Right renal pelvis (tissue), 4 donors: ENCODE data around the gene WWP2. TPM values are rescaled to one million over a fixed set of nuclear protein-coding genes. Genes with fewer than 3 reads are reported as not detected.
"Not testable (repeated sequence)": the region's sequence is repeated elsewhere in the genome, so short reads cannot be mapped to it uniquely, and the experiment has no call there.

Experiments used
- DNase-seq, 4 donors: peaks; one replicate each; pipeline ENCODE4 v3.0.0-alpha.2; 2013; ENCODE audit warnings: low read depth in 4 of 4, low spot score in 3 of 4, missing footprints in 1 of 4
- polyA plus RNA-seq, 4 donors: library from polyadenylated mRNA; unstranded; fragments of 120-200 nt; gene quantifications; one replicate each; pipeline ENCODE4 v1.2.1, GENCODE V29; 2013; ENCODE audit not compliant: insufficient read length in 4 of 4

The WWP2 gene
- 10 to 100 TPM; 40.0 to 48.2 (median 43.1) TPM for polyA plus RNA-seq

DNA sequence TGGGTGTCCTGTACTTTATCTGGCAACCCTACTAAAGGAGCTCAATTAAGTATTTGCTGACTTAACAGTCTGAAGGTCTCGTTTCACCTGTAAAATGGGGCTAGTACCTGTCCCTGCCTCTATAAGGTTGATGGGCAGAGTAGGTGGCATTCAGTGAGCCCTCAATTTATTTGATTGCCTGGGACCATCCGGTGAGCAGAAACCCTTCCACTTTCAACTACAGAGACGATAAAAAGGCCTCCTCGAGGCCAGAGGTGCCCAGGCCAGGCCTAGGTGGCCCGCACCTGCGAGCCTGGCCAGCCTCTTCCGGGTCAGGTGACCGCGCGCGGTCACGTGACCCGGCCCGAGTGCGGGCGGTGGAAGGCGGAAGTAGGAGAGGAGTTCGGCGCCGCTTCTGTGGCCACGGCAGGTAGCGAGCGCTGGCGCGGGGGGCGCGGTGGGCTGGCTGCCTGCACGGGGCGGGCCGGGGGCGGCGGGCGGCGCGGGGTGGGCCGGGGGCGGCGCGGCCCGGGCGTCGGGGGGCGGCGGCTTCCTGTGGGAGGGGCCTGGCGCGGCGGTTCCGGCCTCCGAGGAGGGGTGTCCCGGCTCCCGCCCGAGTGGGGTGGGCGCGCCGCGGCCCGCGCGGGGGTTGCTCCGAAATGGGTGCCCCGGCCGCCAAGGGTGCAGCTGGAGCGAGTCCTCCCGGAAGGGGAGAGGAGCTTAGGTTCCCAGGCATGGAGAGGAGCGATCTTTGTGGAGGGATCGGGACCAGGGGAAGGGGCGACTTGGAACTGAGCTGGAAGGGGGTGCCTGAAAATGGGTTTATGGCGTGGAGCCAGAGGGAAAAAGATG is at the start of gene WWP2:
Gene WWP2, plus strand, starts transcription at position 350 of the 831 bp plus-strand sequence. CDS start 24,679 bp downstream, outside the sequence.
- DNase-seq: peak; percentile 55 to 70 (median 68)

DNA sequence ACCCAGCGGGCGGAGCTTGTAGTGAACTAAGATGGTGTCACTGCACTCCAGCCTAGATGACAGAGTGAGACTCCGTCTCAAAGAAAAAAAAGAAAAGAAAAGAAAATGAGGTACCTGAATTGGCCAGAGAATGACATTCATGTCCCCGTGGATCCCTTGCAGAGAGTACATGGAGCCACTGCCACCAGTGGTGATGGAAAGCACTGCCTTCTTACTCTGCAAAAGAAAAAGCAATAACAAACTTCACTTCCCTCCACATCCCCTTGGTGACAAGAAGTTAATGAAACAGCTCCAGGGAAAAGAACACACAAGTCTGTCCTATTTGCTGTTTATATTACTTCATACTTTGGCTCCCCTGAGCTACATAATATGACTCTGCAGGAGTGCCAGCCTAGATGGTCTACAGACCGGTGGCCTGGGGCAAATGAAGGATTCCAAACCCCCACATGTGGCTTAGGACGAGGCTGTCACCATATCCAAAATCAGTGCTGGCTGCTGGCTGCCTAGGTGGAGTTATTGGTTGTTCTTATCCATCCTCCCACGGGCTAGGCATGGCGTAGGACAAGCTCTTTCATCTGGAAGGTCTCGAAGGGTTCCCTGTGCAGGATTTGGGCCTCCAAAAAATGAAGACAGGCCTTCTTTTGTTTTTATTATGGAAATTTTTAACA is 49.1 kb upstream of the WWP2 start:
- DNase-seq: no peak

DNA sequence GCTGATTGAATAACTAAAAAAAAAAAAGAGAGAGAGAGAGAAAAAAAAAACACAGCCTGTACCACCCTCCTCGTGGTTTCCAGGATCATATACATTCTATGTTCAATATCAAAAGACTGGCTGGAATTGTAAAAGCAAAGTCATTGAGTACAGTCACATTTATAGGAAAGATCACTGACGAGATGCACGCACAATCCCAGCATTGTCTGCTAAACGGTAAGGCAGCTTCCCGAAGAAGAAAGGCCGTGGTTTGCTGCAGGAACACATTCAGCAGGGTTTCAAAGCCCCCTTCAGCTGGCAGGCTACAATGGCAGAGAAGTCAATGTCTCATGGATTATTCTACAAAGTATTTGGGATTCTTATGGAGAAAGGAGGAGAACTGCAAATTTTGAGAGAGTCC is 45.1 kb upstream of the WWP2 start:
- DNase-seq: no peak

DNA sequence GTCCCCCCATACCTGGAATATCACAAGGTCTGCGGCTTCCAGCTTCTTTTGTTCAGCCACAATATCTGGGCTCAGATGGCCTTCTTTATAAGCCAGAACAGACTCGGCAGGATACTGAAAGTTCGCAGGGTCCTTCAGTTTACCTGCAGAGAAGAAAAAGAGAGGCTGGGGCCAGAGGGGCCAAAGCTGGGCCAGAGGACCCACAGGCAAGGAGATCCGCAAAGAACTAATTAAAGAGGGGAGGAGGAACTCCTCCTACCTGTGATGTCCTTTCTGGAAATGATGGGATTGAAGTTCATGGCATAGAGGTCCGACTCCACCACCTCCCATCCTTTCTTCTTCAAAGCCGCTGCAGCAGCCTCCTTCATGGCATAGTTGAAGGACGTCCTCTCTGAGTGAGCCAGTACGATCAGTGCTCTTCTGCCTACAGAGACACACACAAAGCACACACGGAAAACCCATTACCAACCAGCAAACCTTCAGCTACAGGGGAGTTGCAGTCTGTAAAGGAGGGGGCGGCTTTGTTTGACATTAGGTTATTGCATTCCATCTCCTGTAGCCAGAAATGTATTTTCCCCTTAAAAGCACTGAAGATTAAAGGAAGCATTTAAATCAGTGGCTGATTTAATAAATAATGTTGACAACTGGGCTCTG is 43.9 kb upstream of the WWP2 start:
- no peak for DNase-seq

DNA sequence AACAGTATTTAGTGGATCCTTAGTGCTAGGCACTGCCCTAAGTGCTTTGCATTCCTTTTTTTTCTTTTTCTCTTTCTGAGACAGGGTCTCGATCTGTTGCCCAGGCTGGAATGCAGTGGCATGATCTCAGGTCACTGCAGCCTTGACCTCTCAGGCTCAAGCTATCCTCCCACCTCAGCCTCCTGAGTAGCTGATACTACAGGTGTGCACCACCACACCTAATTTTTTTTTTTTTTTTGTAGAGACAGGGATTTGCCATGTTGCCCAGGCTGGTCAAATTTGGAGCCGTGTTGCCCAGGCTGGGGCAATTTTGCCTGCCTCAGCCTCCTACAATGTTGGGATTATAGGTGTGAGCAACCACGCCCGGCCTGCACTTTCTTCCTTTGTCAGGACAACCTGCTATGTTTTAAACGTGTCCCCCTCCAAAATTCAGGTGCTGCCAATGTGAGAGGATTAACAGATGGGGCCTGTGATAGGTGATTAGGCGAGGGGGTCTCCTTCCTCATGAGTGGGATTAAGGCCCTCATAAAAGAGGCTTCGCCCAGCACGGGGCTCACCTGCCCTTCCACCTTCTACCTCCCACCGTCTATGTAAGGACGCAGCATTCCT is 41.2 kb upstream of the WWP2 start:
- no peak for DNase-seq

DNA sequence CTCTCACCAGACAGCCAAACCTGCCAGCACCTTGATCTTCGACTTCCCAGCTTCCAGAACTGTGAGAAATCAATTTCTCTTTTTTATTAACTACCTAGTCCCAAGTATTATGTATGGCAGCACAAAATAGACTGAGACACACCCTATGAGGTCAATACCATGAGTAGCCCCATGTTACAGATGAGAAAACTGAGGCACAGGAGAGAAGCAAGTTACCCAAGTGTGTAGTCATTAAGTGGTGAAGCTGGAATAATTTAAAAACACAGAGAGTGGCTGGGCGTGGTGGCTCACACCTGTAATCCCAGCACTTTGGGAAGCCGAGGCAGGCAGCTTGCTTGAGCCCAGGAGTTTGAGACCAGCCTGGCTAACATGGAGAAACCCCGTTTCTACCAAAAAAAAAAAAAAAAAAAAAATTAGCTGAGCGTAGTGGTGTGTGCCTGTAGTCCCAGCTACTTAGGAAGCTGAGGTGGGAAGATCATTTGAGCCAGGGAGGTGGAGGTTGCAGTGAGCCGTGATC is 40.6 kb upstream of the WWP2 start:
- no peak for DNase-seq

DNA sequence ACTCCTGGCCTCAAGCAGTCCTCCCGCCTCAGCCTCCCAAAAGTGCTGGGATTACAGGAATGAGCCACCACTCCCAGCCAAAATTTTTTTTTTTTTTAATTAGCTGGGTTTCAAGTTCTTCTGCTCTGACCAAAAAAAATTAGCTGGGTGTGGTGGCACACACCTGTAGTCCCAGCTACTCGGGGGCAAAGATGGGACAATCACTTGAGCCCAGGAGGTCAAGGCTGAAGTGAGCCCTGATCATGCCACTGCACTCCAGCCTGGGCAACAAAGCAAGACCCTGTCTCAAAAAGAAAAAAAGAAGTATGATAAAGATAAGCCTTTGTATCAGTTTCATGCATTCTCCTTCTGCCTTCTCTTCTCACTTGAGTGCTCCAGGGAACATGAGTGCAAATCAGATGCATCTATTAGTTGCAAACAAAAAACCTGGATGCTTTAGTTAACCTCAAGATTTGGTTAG is 37.7 kb upstream of the WWP2 start:
- DNase-seq: no peak

DNA sequence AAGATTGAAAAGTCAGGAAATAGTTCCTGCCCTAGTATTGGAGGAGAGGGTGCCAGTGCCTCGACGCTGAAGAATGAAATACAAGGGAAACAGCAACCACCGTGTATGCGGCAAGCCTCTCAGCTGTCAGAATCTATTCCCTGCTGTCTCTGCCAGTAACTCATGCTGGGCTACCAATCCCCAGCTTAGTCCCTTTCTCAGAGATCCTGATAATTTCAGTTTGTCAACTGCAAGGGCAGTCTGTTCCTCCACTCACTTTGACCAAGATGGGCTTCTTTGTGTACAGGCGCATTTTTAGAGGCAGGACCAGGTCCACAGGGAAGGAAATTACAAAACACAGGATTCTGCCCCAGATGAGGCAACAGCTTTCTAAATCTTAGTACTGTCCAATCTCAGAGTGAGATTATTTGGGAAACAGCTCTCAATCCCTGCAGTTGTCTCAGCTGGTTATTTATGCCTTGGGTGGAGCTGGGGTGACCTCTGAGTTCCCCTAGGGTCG is 37.1 kb upstream of the WWP2 start:
- no peak for DNase-seq

DNA sequence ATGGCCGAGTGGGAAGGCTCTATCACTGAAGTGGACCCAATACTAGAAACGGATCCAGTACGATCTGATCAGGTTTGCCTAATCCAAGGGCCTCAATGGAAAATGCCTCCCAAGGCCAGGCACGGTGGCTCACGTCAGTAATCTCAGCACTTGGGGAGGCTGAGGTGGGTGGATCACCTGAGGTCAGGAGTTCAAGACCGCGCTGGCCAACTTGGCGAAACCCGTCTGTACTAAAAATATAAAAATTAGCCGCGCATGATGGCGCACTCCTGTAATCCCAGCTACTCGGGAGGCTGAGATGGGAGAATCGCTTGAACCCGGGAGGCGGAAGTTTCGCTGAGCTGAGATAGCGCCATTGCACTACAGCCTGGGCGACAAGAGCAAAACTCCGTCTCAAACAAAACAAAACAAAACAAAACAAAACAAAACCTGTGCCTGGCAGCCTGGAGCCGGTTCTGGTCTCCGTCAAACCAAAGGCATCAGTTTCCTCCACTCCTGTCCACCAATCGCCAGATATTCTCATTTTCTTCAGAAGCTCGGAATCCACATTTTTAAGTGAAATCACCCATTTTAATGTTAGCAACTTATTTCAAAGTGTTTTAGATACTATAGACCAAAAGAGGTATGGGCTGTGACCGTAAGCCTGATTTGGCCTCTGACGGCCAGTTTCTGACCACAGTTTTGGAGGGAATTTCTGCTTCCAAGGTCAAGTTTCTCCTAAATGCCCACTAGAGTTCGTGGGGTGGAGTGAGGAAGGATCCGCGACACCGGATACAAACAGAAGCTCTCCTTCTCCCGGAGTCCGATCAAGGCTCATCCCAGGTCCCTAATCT is 36.4 kb upstream of the WWP2 start:
- DNase-seq: no peak

DNA sequence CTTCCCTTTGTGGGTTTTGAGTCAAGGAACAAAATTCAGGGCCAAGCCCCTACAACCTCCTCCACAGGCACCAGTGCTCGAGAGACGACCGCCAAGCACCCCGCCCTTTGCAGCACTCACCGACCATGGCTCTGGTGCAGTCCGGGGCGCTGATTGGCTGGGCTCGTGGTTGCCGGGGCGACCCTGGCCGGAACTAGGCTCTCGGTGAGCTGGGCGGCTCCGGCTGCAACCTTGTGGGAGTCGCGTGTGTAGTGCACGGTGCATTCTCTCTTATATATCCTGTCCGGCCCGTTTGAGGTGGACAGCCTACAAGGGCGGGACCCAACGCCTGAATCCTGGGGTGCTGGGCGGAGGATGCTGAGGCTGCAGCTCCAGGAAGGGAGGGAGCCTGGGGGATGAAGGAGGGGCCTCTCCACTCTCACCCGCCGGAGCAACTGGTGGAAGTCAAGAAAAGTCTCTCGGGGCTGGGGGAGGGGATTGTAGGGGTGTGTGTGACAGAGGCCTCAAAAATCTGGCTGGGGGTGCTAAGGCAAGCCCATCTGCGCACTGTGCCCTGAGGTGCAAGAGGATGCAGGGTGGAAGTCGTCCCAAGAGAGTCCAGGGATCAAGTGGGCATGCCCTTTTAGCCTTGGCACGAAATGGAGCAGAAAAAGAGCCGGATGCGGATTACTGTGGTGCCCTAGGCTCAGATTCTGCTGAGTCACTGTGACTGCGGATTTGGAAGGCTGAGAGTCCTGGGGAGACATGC is 35.6 kb upstream of the WWP2 start, which contains the start of gene NQO1:
Gene NQO1, minus strand, starts transcription at position 248 of the 748 bp plus-strand sequence. Its CDS starts 121 bp downstream, at position 127.
- peak; percentile 71 to 76 (median 73) for DNase-seq

DNA sequence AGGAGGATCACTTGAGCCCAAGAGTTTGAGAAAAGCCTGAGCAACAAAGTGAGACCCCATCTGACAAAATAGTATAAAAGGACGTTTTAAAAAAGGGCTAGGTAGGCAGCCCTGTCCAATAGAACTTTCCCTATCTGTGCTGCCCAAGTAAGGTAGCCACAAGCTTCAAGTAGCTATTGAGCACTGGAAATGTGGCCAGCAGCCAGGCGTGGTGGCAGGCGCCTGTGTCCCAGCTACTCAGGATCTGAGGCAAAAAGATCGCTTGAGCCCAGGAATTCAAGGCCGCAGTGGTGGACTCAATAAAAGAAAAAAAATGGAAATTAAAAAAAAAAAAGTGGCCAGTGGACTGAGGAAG is 34.2 kb upstream of the WWP2 start:
- DNase-seq: no peak

DNA sequence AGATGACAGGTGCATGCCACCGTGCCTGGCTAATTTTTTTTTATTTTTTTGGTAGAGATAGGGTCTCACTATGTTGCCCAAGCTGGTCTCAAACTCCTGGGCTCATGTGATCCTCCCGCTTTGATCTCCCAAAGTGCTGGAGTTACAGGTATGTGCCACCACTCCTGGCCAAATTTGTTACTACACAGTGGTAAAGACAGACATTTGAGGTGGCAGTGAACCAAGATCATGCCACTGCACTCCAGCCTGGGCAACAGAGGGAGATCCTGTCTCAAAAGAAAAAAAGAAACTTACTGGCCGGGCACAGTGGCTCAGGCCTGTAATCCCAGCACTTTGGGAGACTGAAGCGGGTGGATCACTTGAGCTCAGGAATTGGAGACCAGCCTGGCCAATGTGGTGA is 33.1 kb upstream of the WWP2 start:
- DNase-seq: not testable (repeated sequence)

DNA sequence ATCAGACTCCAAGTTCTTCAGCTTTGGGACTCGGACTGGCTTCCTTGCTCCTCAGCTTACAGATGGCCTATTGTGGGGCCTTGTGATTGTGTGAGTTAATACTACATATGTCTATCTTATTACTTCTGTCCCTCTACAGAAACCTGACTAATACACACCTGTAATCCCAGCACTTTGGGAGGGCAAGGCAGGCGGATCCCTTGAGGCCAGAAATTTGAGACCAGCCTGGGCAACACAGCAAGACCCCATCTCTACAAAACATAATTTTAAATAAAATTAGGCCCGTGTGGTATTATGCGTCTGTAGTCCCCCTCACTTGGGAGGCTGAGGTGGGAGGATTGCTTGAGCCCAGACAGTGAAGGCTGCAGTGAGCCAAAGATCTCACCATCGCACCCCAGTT is 30.9 kb upstream of the WWP2 start:
- DNase-seq: not testable (repeated sequence)

DNA sequence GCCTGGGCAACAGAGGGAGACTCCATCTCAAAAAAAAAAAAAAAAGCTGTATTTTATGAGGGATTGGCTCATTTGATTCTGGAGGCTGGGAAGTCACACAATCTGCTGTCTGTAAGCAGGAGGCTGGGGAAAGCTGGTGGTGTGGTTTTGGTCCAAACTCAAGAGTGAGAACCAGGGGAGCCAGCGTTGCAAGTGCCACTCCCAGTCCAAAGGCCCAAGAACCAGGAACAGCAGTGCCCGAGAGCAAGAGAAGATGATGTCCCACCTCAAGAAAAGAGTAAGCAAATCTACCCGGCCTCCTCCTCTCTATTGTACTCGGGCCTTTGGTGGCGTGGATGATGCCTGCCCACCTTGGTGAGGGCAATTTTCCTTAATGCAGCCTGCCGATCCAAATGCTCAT is 30.0 kb upstream of the WWP2 start:
- DNase-seq: no peak

DNA sequence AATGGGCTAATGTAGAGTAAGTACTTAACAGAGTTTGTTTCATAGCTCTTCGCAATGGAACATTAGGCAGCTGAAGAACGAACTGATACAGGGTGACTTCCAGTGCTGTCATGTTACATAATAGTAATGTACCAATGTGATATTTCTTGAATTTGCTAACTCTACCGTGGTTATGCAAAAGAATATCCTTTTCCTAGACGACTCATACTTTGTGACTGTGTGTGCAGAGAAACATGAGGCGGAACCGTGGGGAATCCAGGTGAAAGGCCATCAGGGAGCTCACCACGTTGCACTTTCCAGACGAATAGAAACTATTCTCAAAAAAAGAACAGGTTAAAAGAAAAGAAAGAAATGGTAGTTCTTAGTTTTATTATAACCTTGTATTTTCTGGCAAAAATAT is 20.6 kb upstream of the WWP2 start:
- DNase-seq: no peak

DNA sequence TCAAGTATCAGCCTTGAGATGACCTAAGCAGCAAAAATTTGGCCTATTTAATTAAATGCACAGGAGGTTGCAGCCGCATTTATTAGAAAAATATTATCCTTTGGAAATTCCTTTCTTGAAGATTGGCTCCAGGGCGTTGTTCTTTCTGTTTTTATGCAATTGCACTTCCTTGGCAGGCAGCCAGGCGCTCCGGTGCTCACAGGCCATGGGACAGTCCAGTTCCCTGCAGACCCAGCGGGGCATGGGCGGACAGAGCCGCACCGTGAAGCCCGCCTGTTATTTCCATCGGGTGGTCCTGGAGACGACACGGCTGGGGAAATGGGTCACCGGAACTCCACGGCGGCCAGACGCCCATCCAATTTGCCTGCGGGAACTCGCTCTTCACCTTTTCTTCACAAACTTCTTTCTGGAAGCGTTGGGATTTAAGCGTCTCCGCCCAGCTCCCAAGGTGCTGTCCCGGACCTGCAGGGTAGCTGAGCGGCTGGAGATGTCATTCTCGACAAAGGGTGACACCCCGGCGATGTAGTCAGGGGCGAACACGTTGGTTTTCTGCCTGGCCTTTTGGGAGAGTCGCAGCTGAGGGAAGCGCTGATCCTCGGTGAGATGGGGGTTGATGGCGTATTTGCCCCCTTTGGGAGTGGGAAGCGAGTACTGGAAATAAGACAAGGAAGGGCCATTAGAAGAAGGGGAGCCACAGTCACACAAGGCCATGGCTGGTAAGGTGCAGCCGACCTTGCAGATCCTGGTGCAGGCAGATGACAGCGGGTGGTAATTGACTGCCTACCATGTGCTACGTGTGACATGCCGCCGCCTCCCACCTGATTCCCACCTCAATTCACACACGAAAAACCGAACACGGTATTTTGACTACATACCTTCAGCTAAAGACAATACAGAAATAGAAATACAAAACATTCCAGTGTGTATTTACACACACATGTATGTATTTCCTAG is 19.9 kb upstream of the WWP2 start:
- DNase-seq: peak in 3 of 4 donors; percentile 43 to 59 (median 58)

DNA sequence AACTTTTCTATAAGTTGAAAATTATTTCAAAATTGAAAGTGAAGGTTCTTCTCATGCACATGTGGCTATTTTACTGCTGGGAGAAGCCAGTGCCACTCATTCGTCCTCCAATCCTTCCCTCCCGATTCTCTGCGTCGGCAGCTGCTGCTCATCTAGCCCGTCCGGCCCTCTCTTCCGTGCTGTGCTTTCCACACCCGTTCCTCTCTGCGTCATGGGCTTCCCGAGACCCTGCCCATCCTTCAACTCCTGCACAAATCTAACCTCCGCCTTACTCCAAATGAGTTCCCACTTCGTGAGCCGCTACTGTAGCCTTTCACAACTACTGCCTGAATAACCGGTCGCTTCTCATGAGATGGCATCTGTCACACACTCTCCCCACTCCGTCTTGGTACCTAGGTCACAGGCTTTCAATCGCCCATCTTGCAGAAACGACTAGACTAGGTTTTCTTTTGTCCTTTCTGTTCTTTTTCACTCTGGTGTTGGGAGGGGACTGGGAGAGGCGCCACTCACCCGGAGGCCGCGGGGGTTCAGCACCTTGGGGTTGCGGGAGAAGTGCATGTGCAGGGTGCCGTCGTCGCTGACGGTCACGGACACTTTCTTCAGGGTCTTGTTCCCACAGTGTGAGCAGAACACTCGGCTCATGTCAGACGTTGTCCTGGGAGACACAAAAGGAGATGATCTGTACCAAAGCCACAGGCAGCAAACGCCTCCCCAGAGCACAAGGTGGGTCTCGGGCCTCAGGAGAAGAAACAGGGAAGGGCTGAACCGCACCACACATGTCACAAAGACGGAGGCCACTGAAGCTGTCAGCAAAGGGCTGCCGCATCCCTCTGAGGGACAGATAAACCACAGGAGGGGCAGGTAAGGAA is 17.5 kb upstream of the WWP2 start:
- no peak for DNase-seq
